Measurements from ENCODE around the gene LAMP2.

GRCh38 chrX:120406638-120407037 is 62.5 kb downstream of the LAMP2 start:
- TF ChIP-seq, protein P1, sequence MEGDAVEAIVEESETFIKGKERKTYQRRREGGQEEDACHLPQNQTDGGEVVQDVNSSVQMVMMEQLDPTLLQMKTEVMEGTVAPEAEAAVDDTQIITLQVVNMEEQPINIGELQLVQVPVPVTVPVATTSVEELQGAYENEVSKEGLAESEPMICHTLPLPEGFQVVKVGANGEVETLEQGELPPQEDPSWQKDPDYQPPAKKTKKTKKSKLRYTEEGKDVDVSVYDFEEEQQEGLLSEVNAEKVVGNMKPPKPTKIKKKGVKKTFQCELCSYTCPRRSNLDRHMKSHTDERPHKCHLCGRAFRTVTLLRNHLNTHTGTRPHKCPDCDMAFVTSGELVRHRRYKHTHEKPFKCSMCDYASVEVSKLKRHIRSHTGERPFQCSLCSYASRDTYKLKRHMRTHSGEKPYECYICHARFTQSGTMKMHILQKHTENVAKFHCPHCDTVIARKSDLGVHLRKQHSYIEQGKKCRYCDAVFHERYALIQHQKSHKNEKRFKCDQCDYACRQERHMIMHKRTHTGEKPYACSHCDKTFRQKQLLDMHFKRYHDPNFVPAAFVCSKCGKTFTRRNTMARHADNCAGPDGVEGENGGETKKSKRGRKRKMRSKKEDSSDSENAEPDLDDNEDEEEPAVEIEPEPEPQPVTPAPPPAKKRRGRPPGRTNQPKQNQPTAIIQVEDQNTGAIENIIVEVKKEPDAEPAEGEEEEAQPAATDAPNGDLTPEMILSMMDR (IDR thresholded peaks at IDR 0.05; ENCODE audit: low read length), result no peak
- TF ChIP-seq EZH2 (IDR thresholded peaks at IDR 0.05; ENCODE audit: borderline replicate concordance, low read length), result no peak

Data from OCI-LY1 (cell line).